GM21528 (cell line): ENCODE results near the gene VSIG4.
"Not testable (repeated sequence)": the region's sequence is repeated elsewhere in the genome, so short reads cannot be mapped to it uniquely, and the experiment has no call there.

Experiments
- ATAC-seq: cut with Tn5 transposase; IDR thresholded peaks from one replicate; pipeline ENCODE4 v1.9.1; 2021; ENCODE audit warnings: mild to moderate bottlenecking, moderate library complexity; ENCODE audit not compliant: unreplicated experiment, low FRiP score

The VSIG4 gene, protein sequence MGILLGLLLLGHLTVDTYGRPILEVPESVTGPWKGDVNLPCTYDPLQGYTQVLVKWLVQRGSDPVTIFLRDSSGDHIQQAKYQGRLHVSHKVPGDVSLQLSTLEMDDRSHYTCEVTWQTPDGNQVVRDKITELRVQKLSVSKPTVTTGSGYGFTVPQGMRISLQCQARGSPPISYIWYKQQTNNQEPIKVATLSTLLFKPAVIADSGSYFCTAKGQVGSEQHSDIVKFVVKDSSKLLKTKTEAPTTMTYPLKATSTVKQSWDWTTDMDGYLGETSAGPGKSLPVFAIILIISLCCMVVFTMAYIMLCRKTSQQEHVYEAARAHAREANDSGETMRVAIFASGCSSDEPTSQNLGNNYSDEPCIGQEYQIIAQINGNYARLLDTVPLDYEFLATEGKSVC

DNA sequence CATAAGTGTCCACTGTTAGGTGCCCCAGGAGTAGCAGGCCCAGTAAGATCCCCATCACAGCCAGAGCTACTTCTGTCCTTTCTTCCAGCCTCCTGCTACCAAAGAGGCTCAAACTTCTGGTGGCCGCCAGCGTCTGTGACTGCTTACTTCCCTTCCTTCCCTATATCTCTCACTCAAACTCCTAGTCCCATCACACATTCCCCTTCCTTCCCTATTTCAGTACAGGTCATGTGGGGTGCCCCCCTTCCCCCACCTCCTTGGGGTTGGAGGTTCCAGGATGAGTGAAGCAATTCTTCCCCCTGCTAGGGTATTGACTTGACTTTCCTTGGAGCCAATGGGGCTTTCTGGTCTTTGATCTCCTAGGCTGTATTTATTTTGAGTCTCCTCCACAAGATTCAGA, at the start of gene VSIG4:
Gene VSIG4, minus strand, starts transcription at position 137 of the 400 bp plus-strand sequence. Its CDS starts 82 bp downstream, at position 55.
- ATAC-seq: no peak

DNA sequence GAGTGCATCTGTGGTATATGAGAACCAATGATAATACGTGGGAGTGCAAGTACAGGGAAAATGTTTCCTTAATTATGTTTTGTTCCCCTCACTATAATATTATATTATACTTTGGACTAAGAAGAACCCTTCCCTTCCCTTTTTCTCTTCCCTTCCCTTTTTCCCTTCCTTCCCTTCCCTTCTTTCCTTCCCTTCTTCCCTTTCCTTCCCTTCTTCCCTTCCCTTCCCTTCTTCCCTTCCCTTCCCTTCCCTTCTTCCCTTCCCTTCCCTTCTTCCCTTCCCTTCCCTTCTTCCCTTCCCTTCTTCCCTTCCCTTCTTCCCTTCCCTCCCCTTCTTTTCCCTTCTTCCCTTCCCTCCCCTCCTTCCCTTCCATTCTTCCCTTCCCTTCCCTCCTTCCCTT, 36.9 kb upstream of the VSIG4 start:
- ATAC-seq: no peak

DNA sequence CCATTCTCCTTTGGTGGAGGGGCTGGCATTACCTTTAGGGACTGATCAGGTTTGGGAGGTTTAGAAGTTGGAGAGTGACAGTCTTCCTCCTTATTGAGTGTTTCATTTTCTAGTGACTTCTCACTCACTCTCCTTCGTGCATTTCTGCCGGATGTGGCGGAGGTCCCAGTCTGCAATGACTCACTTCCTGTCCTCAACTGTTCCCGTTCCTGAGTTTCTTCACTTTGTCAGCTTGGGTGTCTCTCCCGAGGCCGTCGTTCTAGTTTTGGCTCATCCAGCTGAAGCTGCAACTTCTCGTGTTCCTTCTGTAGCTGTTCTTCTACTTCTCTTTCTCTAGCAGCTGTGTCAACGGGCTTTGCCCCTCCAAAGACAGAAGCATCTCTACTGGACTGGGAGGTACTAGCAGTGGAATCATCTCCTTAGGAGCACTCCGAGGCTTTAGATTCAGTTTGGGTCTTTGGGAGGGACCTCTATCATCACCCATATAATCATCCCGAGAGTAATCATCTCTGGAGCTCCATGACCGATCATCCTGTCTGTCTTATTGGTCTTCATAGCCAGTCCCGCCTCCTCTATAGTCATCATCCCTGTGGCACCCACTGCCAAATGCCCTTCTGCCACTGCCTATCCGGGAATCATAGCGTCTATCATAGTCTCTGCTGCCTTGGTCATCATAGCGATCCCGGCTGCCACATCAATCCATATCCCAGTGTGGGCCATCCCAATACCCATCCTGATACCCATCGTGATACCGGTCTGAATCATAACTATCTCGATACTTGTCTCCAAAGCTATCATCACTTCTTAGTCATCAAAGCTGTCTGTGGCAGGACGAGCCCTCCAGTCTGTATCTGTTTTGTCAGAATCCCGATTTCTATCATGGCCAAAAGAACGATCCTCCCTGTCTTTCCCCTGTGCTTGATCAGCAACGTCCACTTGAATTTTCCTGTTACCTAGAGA, 35.3 kb upstream of the VSIG4 start:
- no peak for ATAC-seq

DNA sequence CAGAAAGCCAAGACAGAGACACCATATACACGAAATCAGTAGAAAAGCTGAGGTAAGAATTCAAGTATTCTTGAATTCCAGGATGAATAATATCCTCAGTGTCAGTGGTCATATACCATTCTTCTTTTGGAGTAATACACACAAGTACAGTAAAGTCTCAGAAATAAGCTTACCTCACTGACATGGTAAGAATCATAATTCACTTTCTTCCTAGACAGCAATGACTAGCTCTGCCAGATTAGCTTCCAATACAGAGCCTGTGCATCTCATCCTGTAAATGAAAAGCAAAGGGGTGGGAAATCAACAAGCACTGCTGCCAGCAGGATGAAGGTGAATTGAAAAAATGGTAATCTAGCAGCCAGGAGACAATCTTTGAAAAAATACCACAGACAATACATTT, 31.2 kb upstream of the VSIG4 start:
- no peak for ATAC-seq

DNA sequence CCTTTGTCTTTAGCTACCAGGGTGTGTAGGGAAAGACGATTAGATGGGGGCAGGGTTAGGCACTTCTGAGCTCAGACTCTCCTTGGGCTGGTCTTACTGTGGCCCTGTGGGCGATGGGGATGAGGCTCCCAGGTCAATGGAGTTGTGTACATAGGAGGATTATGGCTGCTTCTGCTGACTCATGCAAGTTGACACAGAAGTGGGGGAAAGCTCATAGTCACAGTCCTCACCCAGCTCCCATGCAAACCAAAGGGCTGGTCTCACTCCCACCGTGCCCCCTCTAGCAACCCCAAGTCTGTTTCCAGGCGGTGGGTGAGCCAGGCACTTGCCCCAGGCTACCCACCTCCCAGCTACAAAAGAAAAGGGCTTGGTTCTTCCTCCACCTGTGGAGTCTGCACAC, 24.4 kb upstream of the VSIG4 start:
- ATAC-seq: no peak

DNA sequence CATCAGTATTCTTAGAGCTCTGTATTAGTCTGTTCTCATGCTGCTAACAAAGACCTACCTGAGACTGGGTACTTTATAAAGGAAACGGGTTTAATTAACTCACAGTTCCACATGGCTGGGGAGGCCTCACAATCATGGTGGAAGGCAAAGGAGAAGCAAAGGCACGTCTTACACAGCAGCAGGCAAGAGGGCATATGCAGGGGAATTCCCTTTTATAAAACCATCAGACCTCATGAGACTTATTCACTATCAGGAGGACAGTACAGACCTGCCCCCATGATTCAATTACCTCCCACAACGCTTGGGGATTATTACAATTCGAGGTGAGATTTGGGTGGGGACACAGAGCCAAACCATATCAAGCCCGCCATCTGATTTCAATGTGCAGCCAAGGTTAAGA, 17.1 kb upstream of the VSIG4 start:
- not testable (repeated sequence) for ATAC-seq

DNA sequence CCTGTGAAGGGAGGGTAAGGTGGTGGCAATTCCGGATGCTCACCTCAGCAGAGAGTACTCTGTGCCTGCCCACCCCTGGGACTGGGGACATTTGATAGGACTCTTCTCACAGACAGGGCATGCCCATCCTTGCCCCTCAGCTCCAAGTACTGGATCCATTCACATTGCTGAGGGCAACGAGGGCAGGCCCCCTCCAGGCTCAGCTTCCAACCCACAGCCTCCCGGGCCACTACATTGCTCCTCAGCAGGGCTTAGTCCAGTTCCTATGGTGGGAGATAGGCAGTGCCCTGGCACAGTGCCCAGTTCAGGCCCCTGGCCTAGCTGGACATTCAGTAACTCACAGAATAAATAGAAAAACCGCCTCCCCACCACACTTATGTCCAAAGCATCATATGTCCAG, 15.1 kb upstream of the VSIG4 start:
- no peak for ATAC-seq

DNA sequence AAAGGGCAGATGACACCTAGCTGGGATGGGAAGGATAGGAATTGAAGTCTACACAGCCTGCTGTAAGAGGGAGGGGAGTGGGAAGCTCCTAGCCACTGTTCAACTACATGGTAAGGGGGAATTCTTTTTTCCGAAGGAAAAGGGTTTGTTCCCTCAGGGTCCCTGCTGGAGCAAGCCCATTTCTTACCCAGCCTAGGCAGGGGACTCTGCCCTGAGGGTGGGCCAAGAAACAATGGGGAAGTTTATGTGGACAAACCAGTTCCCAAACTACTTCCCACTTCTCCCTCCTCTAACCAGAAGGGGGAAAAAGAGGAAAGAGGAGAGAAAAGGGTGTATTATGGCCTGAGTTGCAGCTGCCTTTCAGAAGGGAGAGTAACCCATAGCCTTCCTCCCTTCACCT, 13.5 kb upstream of the VSIG4 start:
- no peak for ATAC-seq

DNA sequence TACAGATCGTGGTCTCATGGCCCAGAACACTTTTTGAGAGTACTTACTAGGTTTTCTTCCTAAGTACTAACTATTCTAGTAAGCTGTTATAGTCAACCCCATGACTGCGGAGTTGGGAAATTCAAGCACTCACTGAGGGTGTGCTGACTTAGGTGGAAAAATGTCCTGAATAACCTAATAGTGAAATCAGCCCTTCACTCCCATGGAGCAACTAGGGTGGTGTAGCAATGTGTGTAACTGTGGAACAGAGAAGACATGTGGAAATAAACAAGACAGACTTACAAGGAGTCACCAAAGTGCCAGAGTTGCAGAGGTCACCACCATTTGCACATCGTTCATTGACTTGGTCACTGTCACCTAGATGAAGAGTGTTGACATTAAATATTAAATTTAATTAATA, 12.1 kb upstream of the VSIG4 start:
- no peak for ATAC-seq

DNA sequence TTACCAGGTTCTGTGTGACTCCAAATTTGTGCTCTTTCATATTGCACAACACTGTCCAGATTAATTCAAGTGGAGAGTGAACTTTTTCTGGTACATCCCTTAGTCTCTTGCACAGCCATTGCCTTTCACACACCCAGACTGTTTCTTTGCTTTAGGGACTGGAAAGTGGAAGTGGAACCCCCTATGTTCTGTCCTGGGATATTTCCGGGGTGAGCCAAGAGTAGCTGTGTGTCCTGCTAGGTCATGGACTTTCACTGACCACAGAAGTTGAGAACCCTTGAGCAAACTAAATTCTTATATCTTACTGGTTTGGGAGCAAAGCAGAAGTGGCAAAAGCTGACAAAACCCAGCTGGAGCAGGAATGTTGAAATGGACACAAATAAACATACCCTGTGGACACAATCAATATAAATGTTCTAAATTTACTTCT, 10.3 kb upstream of the VSIG4 start:
- ATAC-seq: no peak

DNA sequence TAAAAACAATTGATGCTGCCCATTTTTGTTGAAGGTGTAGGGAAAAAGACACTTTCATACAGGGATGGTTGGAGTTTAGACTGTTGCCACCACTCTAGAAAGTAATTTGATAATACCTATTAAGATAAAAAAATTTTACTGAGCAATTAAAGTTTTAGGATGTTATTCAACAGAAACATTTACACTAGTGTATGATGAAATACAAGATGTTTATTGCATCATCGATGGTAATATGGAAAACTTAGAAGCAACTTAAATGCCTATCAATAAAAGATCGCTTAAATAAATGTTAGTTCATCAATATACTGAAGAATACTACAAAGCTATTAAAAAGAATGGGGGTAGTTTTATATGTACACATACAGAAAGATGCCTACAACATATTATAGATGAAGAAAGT, 9.2 kb upstream of the VSIG4 start:
- no peak for ATAC-seq

DNA sequence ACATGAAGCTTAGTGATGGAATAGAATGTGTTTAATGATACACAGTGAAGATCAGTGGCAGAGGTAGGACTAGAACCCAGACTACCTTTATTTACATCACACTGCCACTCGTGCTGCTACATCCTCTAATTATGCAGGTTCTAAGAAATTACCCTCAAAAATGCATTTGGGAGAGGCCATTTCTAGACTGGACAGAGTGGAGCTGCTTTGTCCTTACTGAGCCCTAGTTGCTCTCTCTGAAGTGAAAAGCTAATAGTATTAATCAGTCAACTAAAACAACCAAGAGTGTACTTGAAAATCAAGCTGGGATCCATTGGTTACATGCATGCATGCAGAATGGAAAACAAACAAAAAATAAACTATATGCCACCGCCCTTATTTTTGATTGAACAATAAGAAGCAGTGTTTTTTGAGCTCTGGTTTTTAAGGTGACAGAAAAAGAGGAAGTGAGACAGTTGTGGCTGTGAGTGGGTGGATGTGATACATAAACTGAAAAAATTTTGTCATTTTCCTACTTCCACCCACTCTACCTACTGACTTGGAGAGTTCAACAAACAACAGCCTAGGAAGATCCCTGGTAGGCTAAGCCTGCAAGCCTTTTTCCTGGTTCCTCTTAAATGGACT, 6.8 kb upstream of the VSIG4 start:
- ATAC-seq: peak; percentile 75

DNA sequence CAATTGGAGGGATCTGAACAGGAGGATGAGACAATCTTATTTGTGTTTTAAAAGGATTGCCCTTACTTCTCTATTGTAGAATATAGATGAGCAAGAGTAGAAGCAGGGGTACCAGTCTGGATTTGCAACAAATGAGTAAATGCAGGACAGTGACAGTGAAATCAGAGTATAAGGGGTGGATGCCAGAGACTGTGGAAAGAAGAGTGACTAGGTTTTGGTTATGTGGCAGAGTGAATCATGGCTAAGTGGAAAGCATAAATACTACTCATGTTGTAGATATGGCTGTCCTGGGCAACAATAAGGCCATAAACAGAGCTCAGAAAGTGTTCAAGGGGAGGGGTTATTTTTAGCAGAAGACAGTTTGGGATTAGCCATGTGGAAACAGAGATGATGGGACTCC, 6.0 kb upstream of the VSIG4 start:
- no peak for ATAC-seq

DNA sequence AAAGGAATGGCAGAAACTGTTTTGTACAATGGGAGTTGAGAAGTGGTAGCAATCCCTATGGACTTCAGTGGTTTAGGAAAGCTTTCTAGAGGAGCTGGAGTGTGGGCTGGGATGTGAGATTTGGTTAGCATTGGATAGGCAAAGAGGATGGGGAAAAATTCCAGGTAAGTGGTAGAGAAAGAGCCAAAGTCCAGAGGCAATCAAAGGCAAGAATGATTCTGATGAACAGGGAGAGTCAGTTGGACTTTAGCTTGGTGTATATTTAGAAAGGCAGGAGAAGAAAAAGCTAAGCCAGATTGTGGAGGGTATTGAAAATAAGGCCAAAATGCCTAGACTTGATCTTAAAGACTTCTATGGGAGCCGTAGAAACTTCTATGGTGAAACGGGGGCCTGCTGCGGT, 3.7 kb upstream of the VSIG4 start:
- no peak for ATAC-seq

DNA sequence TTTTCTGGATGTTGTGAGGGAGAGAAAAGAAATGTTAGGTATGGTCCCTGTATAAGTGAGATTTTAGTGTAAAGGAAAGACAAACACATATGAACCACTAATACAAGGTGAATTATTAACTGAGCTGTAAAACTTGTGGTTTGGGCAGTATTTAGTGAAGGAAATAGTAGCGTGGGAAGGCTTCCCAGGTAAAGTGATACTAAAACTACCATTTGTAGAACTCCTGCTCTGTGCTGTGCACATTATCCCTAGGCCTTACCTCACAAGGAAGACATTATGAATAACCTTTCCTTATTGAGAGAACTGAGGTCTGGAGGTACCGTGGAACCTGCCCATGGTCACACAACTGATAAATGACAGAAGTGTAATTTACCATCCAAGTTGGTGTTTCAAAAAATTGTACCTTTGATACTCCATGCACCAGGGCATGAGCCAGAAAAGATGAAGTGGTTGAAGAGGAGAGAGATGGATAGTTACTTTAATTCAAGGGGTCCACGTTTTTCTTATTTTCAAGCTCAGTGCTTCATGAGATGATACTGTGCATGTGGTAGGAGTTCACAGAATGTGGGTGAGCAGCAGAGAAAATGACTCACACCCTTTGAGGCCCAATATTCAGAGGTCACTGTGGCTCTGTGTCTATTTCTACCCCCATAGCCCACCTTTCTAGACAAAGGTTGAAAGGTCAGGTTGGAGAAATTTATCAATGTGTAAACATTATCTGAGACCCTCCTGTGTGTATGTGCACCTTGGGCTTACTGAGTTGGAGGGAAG, 2.6 kb upstream of the VSIG4 start:
- peak; percentile 32 for ATAC-seq

DNA sequence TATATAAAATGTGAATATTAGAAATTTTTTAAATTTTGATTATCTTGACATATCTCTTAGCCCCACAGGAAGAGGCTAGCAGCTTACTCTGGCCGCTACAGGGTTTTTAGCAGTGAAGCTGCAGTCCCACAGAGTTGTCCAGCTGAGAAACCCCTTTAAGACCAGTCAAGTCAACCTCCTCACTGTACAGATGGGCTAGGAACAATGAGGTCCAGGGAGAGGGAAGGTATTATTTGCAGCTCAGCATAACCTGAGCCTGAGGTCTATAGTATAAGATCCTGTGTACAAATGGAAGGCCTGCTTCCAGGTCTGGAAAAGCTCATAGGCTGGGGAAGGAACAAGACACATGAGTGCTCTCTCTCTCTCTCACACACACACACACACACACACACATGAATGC, 1.8 kb downstream of the VSIG4 start:
- ATAC-seq: no peak

DNA sequence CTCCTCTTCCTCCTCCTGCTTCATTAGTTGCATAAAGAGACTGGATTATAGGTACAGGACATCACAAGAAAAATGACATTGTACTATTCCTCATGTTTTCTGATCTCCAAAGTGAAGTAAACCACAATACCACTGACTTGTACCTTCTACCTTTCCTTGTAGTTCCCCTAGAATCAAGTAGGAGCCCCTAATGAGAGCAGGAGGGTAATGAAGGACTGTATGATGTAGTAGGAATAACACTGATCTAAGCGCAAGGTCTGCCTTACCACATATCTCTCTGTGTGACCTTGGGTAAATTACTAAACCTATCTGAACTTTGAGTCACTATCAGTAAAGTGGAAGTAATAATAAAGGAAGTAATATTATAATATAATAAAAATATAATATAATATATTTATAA, 3.6 kb downstream of the VSIG4 start:
- ATAC-seq: no peak

DNA sequence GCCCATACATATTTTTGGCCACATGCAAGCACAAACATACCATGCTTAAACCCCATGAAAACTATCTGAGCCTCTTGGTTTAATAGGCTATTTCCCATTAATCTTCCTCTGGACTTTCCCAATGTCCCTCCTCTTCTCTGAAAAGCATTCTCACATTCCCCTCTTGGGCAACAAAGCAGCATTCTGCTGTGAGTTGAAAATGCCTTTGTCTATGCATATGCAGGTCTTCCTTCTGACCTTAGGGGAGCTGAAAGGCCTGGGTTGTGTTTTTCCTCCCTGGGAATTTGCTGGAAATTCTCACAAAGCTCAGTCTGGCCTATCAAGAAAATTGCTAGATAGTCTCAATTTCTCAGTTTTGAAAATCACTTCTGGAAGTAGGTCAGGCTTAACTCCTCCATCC, 4.2 kb downstream of the VSIG4 start:
- ATAC-seq: no peak

DNA sequence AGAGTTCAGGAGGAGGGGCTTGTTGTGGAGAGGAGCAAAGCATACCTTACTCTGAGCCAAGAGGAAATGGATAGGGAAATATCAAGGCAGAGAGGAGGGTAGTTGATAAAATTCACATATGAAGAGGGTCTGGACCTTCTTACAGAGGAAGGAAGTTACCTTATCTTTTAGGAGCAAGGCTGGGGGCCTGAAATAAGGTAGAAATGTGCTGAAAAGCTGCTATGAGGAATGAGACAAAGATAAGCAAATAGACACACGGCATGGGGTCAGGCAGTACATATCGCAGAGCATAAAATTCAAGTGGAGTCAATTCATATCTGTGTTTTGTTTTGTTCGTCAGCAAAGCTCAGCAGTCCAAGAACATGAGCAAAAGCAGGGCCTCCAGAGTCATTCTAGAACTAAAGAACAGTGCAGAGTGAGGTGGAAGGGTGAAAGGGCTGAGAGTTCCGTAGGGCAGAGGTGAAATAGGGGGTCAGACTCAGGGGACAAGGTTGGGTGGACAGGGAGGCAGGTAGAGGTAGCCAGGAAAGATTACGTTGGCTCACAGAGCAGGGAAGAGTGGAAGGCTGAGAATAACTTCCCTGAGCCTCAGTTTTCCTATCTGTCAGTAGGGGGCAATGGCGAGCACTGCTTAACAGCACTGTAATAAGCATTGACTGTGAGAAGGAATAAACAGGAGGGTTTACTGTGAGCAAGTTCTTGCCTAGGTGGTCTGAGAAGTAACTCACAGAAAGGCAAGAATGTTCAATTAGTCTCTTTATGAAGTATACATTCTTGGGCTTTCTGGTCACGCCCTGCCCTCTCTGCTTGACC, 9.2 kb downstream of the VSIG4 start:
- no peak for ATAC-seq

DNA sequence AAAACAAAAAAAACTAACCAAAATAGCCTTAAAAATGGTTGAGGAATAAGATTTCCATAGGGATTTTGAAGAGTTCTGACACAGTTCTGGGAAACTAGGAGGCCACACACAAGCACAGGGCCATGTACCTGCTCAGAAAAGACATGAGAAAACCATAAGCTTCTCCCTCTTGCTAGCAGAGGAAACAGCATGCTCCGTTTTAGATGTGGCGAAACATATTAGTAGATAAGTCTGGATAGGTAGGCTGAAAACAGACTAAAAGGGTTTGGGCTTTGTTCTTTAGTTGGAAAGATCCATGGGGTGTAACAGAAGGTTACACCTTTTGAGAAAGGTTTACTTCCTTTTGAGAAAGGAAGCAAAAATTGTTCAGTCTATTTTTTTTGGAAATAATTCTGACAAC, 10.9 kb downstream of the VSIG4 start:
- ATAC-seq: no peak
